ENCODE measurements around the gene UAP1L1. TPM values are rescaled to one million over a fixed set of nuclear protein-coding genes. Genes with fewer than 3 reads are reported as not detected.
A peak's percentile ranks its signal among the peaks of the same experiment; 100 is the strongest.

Gene UAP1L1
- polyA plus RNA-seq, 1 donor (not counting 4 experiments of a cell fraction or from before 2014, with no cell fraction given) = 2.7 TPM

GRCh38 chr9:137034709-137035506 is 42.4 kb upstream of the UAP1L1 start:
- no peak for DNase-seq (ENCODE audit: low read depth, low spot score)
- TF ChIP-seq EZH2 (IDR thresholded peaks at IDR 0.05; ENCODE audit: low read length) (peak; percentile 31), CTCF (optimal IDR thresholded peaks at IDR 0.05 in 1 of 3, IDR thresholded peaks at IDR 0.05 in 1 of 3, conservative IDR thresholded peaks at IDR 0.05 in 1 of 3; ENCODE audit: extremely low read depth in 1 of 3, insufficient read depth in 2 of 3, low read length in 3 of 3) (peak; percentile 92 to 97 (median 96))
- H3K36me3 ChIP-seq (ENCODE audit: control insufficient read depth in 2 of 2, extremely low read depth in 1 of 2, insufficient read depth in 2 of 2, low read length in 2 of 2) = peaks cover 0 to 2% of the 10 kb centered on the region in 2 experiments
- dilution Hi-C loops (cut with MboI; ENCODE audit: extremely low pct_ligation_motif_present, low sequenced_read_pairs) = no loop called here
- H4K20me1 ChIP-seq (ENCODE audit: control insufficient read depth, extremely low read depth, insufficient read depth, low read length) = no peaks in the 10 kb centered on the region
- H3K9me1 ChIP-seq (ENCODE audit: control insufficient read depth, extremely low read depth, insufficient read depth, low read length) = no peaks in the 10 kb centered on the region
- FAIRE-seq = peak; percentile 65
- H3K9ac ChIP-seq (ENCODE audit: control insufficient read depth, extremely low read depth, insufficient read depth, low read length) = no peak overlapping the region
- peak overlapping the region; percentile 19 for H3K4me2 ChIP-seq (ENCODE audit: control insufficient read depth, extremely low read depth, insufficient read depth, low read depth, low read length)
- H3K27ac ChIP-seq (ENCODE audit: control insufficient read depth, insufficient read depth, low read length) = no peak overlapping the region
- no peaks in the 10 kb centered on the region for H3K27me3 ChIP-seq (ENCODE audit: control insufficient read depth, extremely low read depth, insufficient read depth, low read length)
- H3K4me1 ChIP-seq (ENCODE audit: control insufficient read depth, extremely low read depth, insufficient read depth, low read length) = peaks cover 3% of the 10 kb centered on the region
- H3K79me2 ChIP-seq (ENCODE audit: control insufficient read depth, insufficient read depth, low read length) = no peaks in the 10 kb centered on the region
- no peak overlapping the region for H2AFZ ChIP-seq (ENCODE audit: control insufficient read depth, low read length)
- H3K4me3 ChIP-seq (ENCODE audit: control insufficient read depth in 2 of 3, extremely low read depth in 1 of 3, insufficient read depth in 2 of 3, low read depth in 1 of 3, low read length in 3 of 3) = no peak overlapping the region
- H3K9me3 ChIP-seq (ENCODE audit: control insufficient read depth, low read depth, low read length) = no peaks in the 10 kb centered on the region

- Histone ChIP-seq H3K27me3 (ENCODE audit: control insufficient read depth, extremely low read depth, insufficient read depth, low read length) (no peaks in the 10 kb centered on the region), H3K9me1 (ENCODE audit: control insufficient read depth, extremely low read depth, insufficient read depth, low read length) (no peaks in the 10 kb centered on the region), H3K36me3 (ENCODE audit: control insufficient read depth in 2 of 2, extremely low read depth in 1 of 2, insufficient read depth in 2 of 2, low read length in 2 of 2) (peaks cover 0 to 4% of the 10 kb centered on the region in 2 experiments), H3K4me3 (ENCODE audit: control insufficient read depth in 2 of 3, extremely low read depth in 1 of 3, insufficient read depth in 2 of 3, low read depth in 1 of 3, low read length in 3 of 3) (no peak overlapping the region), H3K9me3 (ENCODE audit: control insufficient read depth, low read depth, low read length) (no peaks in the 10 kb centered on the region), H3K27ac (ENCODE audit: control insufficient read depth, insufficient read depth, low read length) (no peak overlapping the region), H3K4me2 (ENCODE audit: control insufficient read depth, extremely low read depth, insufficient read depth, low read depth, low read length) (no peak overlapping the region), H3K79me2 (ENCODE audit: control insufficient read depth, insufficient read depth, low read length) (no peaks in the 10 kb centered on the region), H3K9ac (ENCODE audit: control insufficient read depth, extremely low read depth, insufficient read depth, low read length) (no peak overlapping the region), H2AFZ (ENCODE audit: control insufficient read depth, low read length) (no peak overlapping the region), H4K20me1 (ENCODE audit: control insufficient read depth, extremely low read depth, insufficient read depth, low read length) (no peaks in the 10 kb centered on the region), H3K4me1 (ENCODE audit: control insufficient read depth, extremely low read depth, insufficient read depth, low read length) (peaks cover 3% of the 10 kb centered on the region)
- no peak for FAIRE-seq
- dilution Hi-C loops (cut with MboI; ENCODE audit: extremely low pct_ligation_motif_present, low sequenced_read_pairs) = no loop called here
- no peak for TF ChIP-seq EZH2 (IDR thresholded peaks at IDR 0.05; ENCODE audit: low read length)
- no peak for TF ChIP-seq CTCF (optimal IDR thresholded peaks at IDR 0.05 in 1 of 3, IDR thresholded peaks at IDR 0.05 in 1 of 3, conservative IDR thresholded peaks at IDR 0.05 in 1 of 3; ENCODE audit: extremely low read depth in 1 of 3, insufficient read depth in 2 of 3, low read length in 3 of 3)
- no peak for DNase-seq (ENCODE audit: low read depth, low spot score)
Measured at GRCh38 chr9:137035507-137035834, 41.8 kb upstream of the UAP1L1 start.

Measured in keratinocyte (primary cell).